Measurements from ENCODE around the gene RREB1. TPM values are rescaled to one million over a fixed set of nuclear protein-coding genes. Genes with fewer than 3 reads are reported as not detected.

Gene RREB1
- polyA plus RNA-seq, 1 experiment, result 1.2 TPM

DNA sequence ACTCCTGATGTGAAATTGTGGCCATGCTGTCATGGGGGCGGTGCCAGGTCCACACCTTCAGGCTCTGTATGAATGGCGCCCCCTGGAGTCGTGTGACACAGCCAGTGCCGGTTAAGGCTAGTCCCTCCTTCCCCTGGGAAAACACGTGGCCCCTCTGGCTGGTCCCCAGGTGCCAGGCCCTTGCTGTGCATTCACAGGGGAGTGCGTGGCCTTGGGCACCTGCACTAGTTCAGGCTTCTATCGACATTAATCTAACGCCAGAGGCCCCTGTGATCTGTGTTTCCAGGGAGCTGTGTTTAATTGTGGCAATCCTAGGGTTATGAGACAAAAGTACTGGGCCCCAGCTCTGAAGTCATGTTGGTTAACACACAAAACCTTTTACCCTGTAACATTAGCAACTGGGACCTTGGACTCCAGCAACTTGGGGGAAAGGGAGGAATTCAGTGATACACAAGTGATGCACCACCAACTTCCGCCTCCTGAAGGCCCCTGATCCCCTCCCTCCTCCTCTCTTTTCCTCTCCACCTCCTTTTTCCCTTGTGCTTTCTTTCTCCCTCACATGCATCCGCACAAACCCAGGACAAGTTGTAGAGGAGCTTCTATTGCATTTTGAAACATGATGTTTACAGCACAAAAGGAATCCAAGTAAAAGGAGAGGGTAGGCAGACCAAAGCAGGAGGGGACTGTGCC, 131.3 kb downstream of the RREB1 start:
- Histone ChIP-seq H3K4me3 (ENCODE audit: low read depth, low read length) (no peak overlapping the region), H3K27me3 (ENCODE audit: control insufficient read depth, insufficient read depth, low read length) (no peaks in the 10 kb centered on the region), H3K36me3 (ENCODE audit: control insufficient read depth, insufficient read depth, low read length) (peaks cover 12% of the 10 kb centered on the region)
- TF ChIP-seq, protein P1, sequence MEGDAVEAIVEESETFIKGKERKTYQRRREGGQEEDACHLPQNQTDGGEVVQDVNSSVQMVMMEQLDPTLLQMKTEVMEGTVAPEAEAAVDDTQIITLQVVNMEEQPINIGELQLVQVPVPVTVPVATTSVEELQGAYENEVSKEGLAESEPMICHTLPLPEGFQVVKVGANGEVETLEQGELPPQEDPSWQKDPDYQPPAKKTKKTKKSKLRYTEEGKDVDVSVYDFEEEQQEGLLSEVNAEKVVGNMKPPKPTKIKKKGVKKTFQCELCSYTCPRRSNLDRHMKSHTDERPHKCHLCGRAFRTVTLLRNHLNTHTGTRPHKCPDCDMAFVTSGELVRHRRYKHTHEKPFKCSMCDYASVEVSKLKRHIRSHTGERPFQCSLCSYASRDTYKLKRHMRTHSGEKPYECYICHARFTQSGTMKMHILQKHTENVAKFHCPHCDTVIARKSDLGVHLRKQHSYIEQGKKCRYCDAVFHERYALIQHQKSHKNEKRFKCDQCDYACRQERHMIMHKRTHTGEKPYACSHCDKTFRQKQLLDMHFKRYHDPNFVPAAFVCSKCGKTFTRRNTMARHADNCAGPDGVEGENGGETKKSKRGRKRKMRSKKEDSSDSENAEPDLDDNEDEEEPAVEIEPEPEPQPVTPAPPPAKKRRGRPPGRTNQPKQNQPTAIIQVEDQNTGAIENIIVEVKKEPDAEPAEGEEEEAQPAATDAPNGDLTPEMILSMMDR (IDR thresholded peaks at IDR 0.05; ENCODE audit: insufficient read depth, low read depth, low read length), result peak; percentile 69
- CTCF ChIA-PET, result interaction anchor here (0.7 to 2.3 kb wide), 14 partner anchors 10 to 562 kb away, joined by 3 to 18 read pairs (median 5); no protein-coding TSS in a partner anchor
- POLR2A ChIA-PET, result no interaction called here
- DNase-seq (ENCODE audit: low read depth), result no peak

DNA sequence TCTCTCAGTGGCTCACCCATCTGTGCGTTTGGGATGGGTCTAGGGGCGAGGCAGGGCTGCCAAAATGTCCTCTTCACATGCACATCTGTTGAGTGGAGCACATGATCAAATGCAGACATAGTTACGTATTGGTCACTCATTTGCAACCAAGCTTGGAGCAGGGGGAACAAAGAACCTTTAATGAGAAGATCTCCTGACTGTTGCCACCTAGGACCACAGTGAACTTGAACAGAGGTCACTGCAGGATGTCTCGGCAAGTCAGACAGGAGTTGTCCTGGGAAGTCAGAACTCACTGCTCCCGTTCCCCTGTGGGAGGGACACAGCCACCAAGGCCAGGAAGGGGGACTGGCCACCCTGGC, 131.8 kb downstream of the RREB1 start:
- Histone ChIP-seq H3K36me3 (ENCODE audit: control insufficient read depth, insufficient read depth, low read length) (peaks cover 12% of the 10 kb centered on the region), H3K4me3 (ENCODE audit: low read depth, low read length) (no peak overlapping the region), H3K27me3 (ENCODE audit: control insufficient read depth, insufficient read depth, low read length) (no peaks in the 10 kb centered on the region)
- CTCF ChIA-PET, result interaction anchor here (0.7 to 2.3 kb wide), 10 partner anchors 10 to 563 kb away, joined by 3 to 18 read pairs (median 6); no protein-coding TSS in a partner anchor
- POLR2A ChIA-PET, result no interaction called here
- no peak for DNase-seq (ENCODE audit: low read depth)
- TF ChIP-seq, protein P1 (IDR thresholded peaks at IDR 0.05; ENCODE audit: insufficient read depth, low read depth, low read length), result no peak

DNA sequence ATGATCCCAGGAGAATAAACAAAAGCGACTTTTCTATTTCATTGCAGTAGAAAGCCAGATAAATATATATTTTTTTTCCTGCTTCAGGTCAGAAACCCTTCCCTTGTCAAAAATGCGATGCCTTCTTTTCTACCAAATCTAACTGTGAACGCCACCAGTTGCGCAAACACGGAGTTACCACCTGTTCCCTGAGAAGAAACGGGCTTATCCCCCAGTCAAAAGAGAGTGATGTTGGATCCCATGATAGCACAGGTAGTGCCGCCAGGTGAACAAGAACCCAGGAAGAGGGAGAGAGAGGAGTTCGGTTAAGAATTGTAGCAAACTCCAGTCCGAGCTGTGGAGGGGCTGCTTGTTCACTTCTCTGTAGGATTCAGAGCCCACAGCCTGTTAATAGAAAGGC, 132.6 kb downstream of the RREB1 start:
- H3K36me3 ChIP-seq (ENCODE audit: control insufficient read depth, insufficient read depth, low read length), result peaks cover 12% of the 10 kb centered on the region
- no peaks in the 10 kb centered on the region for H3K27me3 ChIP-seq (ENCODE audit: control insufficient read depth, insufficient read depth, low read length)
- TF ChIP-seq, protein P1 (IDR thresholded peaks at IDR 0.05; ENCODE audit: insufficient read depth, low read depth, low read length), result no peak
- DNase-seq (ENCODE audit: low read depth), result no peak
- ChIA-PET POLR2A (no interaction called here), CTCF (no interaction called here)
- no peak overlapping the region for H3K4me3 ChIP-seq (ENCODE audit: low read depth, low read length)

DNA sequence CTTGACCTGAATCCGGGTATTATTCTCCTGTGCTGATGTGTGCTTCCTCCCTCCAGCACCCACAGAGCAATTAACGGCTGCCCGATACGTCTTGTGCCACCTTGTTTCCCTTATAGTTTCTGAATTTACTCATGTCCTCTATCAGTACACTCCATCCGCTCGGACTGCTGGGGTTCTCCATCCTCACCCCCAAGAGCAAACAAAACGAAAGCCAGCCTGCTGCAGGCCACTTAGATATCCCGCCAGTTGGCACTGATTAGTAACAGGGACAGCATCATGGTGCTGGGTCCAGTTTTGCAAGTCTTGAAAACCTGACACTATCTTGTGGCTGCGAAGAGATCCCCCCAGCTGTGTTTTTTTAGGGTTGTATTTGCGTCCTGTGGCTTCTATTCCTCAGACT, 133.4 kb downstream of the RREB1 start:
- TF ChIP-seq, protein P1 (IDR thresholded peaks at IDR 0.05; ENCODE audit: insufficient read depth, low read depth, low read length), result no peak
- Histone ChIP-seq H3K4me3 (ENCODE audit: low read depth, low read length) (no peak overlapping the region), H3K27me3 (ENCODE audit: control insufficient read depth, insufficient read depth, low read length) (no peaks in the 10 kb centered on the region), H3K36me3 (ENCODE audit: control insufficient read depth, insufficient read depth, low read length) (peaks cover 7% of the 10 kb centered on the region)
- CTCF ChIA-PET, result interaction anchor here (0.6 to 1.4 kb wide), 4 partner anchors 9 to 512 kb away, joined by 3 to 5 read pairs (median 4); no protein-coding TSS in a partner anchor
- no peak for DNase-seq (ENCODE audit: low read depth)
- POLR2A ChIA-PET, result no interaction called here

DNA sequence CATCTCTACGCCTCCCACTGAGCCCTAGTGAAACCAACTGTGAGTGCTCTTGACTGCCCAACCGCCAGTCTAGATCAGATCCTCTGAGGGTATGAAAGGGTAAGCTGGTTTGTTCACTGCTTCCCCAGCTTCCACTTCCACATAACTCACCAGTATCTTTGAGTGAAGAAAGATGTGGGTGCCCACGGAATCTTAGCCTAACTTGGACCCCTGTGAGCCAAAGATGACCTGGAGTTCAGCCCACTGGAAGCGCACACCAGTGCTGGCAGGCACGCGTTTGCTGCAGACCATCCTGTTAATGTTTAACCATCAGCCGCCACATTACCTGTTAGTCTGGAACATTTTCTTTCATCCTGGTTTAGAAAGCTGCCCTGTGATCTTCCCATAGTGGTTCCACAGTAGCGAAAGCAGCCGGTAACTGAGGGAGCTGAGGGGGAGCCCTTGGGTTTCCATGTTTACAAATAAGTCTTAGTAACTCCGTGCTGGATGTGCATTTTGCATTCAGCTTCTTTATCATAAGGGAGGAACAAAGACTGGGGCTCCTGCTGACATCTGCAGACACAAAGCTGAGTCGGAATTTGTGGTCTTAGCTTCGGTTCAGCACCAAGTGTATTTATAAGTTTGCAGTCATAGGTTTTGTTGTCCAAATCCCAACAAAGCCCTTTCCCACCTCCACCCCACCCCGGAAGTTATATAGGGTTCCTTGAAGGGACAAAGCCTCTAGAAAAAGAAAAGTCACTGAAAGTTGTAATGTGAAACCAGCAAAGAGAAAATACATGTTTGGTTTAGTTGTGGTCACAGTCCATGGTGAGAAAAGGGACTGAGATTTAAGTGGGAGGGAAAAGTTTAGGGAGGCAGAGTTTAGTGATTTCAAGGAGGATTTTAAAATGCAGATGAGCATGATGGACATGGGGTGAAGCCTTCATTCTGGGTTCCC, 134.2 kb downstream of the RREB1 start:
- TF ChIP-seq, protein P1 (IDR thresholded peaks at IDR 0.05; ENCODE audit: insufficient read depth, low read depth, low read length), result no peak
- ChIA-PET CTCF (interaction anchor here (0.6 to 4.4 kb wide), 11 partner anchors 8 to 565 kb away, joined by 3 to 53 read pairs (median 4); partner anchors contain the start of gene RREB1), POLR2A (interaction anchor here (0.6 to 1.6 kb wide), 2 partner anchors 20 to 134 kb away, joined by 3 to 4 read pairs; partner anchors contain the start of gene RREB1)
- Histone ChIP-seq H3K4me3 (ENCODE audit: low read depth, low read length) (no peak overlapping the region), H3K27me3 (ENCODE audit: control insufficient read depth, insufficient read depth, low read length) (no peaks in the 10 kb centered on the region), H3K36me3 (ENCODE audit: control insufficient read depth, insufficient read depth, low read length) (peaks cover 9% of the 10 kb centered on the region)
- no peak for DNase-seq (ENCODE audit: low read depth)
